NCI-H510A treated with DMSO at 0.1 percent for 48 hours (cell line): ENCODE measurements around the gene SUGT1.

Experiments used
- DNase-seq: peaks from one replicate; lab custom pipeline; 2025; lab: John Stamatoyannopoulos, UW

SUGT1 gene

DNA sequence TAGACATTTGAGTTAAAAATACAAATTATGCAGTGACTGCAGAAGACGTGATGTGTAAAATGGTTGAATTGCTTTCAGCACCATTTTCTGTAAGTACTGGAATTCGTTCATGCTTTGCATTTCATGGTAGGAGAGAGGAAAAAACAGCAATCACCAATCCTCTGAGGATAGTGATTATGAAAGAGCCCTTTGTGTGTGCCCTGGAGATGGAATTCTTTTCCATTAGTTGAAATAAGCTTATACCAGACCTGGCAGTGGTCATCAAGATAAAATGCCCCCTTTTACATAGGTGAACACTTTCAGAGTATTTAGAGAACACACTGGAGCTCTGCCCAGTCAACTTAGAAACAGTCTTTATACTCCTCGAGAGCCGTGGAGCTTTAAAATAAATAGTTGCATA, 85.3 kb downstream of the SUGT1 start:
- DNase-seq = no peak

DNA sequence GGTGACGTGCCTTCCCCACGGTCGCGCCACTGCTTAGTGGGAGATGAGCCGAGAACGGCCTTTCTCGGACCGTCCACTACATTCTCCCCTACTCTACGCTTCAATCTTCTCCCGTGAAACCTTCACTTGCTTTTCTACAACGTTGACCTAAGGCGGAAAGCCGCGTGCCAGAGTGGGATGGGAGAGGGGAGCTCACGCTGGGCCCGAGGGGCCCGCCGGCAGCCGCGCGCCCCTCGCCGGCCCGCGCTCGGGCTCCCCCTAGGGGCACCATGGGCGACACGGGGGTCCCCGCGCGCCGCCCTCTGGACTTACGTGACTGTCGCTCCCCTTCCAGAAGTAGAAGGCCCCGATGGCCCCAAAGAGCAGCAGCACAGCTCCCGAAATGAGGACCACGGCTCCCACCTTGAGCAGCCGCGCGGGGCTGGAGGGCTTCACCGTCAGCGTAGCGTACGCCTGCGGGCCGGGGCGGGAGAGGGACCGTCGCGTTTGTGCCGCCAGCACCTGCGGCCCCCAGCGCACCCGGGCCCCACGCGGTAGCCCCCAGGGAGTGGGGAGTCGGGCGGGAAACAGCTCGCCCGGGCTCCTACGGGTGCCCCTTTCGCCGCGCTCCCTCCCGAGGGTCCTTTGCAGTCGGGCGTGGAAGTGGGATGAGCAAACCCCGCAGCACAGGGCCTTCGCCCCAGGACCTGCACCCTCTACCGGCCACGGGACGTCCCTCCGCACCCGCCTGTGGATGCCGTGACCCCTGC, 86.3 kb downstream of the SUGT1 start:
- no peak for DNase-seq

DNA sequence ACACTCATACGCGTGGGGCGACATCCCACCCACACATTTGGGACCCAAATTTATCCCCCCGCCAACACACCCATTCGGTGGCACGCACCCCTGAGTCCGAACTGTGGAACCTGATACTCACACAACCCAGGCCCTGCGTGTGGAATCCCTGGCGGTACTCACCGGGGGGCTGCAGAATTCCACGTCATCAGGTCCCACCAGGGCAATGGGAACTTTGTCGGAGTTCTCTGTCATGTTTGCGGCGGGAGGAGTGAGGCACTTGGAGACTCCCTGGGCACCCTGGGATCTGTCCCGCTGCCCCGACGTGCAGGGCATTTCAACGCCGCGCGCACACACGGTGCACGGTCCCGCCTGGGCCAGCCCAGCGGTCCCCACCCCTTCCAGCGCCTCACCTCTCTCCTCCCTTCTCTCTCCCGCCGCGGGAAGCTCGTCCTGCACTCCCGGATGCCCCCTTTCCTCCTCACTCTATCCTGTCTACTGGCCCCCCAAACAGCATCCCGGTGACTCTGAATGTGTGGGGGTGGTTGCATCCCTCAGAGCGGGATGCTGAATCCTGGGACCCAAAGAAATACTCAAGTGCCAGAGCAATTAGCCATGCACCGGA, 86.9 kb downstream of the SUGT1 start, which contains the start of gene CNMD:
Gene CNMD (minus strand): TSS at position 353 of the 604 bp plus-strand sequence. CDS start 119 bp downstream, at position 234.
- no peak for DNase-seq

GRCh38 chr13:52743569-52743968, 90.9 kb downstream of the SUGT1 start:
- DNase-seq = no peak

GRCh38 chr13:52743988-52744387, 91.4 kb downstream of the SUGT1 start:
- no peak for DNase-seq

DNA sequence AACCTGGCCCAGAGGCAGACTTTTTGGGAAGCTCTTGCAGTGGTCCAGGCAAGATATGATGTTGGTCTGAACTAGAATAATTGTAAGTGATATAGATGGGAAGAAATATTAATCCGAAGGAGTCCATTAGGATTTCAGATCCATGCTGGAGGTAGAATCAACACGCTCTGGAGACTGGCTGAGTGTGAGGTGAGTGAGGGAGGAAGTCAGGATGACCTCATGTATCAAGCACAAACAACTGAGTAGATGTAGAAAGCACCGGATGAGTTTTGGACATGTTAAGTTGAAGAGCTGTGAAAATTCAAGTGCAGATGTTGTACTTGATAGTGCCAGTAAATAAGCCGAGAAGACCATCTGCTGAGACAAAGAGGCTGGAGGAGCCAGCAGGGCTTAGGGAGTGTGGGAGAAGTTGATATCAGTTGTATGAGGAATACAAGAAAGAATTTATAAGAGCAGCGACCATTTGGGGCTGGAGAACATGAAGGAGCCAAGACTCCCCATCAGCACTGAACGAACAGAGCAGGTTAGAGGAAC, 92.3 kb downstream of the SUGT1 start:
- DNase-seq = peak; percentile 70

- no peak for DNase-seq
Observed at GRCh38 chr13:52746141-52746540, 93.5 kb downstream of the SUGT1 start.

DNA sequence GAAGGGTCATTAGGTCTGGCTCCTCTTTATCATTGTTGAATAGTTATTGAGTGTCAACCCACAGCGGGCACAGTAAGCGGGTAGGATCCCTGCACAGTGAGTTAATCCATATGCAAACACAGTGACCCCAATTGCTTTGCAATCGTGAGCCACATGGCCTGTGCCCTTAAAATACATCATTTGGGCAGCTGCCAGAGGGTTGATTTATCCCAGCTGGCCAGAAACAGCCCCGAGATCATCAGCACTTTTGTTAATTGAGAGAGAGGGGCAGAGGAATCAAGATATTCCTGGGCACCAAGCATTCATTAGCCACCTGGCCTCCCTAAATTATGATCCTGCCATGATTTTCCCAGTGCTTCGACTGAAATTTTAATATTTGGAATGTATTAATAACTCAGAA, 96.8 kb downstream of the SUGT1 start:
- DNase-seq = no peak
